GM19099 (cell line): Measurements from ENCODE around the gene SLC35G4.
"Not testable (repeated sequence)": the region's sequence is repeated elsewhere in the genome, so short reads cannot be mapped to it uniquely, and the experiment has no call there.

ENCODE experiments used
- POLR2A ChIP-seq: IDR thresholded peaks from 3 replicates; pipeline ENCODE4 v1.6.1; 2011; ENCODE audit warnings: low read depth; ENCODE audit not compliant: insufficient read length; ENCODE audit errors: extremely low read depth

The SLC35G4 gene

GRCh38 chr18:11609488-11609887 is at the start of gene SLC35G4:
Gene SLC35G4, plus strand, starts transcription at chr18:11609596. Its CDS starts 0 bp downstream, at chr18:11609596.
- TF ChIP-seq POLR2A = not testable (repeated sequence)

- no peak for TF ChIP-seq POLR2A
Measured at GRCh38 chr18:11561293-11561692, 48.1 kb upstream of the SLC35G4 start.

DNA sequence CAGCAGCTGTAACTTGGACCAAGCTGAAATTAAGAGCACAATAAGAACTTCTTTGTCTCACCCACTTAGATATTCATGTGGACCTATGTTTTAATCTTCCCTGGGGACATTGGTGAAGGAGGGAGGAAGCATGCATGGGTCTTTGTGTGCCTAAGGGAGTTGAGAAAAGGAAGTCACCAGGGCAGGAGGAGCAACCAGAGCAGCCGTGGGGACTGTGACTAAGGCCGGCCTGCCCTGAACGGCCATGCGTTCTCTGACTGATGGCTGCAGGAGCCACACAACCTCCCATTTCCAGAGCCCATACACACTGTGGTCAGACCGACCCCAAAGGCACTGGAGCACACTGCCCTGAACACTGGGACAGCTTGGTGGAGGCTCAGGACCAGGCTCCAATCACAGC is 43.7 kb upstream of the SLC35G4 start:
- no peak for TF ChIP-seq POLR2A

- TF ChIP-seq POLR2A = no peak
Measured at GRCh38 chr18:11566236-11566965, 43.0 kb upstream of the SLC35G4 start.

DNA sequence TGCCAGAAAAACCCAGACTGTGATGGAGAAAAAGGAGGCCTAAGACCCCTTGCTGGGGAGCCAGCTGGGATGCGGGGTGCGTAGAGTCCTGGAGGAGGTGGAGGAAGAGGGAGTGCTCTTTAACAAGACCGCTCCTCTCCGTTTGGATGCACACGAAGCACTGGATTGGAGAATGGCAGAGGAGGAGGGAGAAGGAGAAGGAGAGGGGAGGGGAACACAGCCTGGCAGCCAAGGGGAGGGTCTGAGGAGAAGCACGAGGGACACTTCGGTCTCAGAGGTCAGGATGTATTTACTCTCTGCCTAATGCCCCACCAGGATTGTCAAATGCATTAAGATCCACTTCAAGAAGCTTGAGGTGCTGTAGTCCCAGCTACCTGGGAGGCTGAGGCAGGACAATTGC is 42.0 kb upstream of the SLC35G4 start:
- no peak for TF ChIP-seq POLR2A

GRCh38 chr18:11570073-11570588 is 39.3 kb upstream of the SLC35G4 start:
- no peak for TF ChIP-seq POLR2A

GRCh38 chr18:11570769-11571412 is 38.5 kb upstream of the SLC35G4 start:
- no peak for TF ChIP-seq POLR2A

DNA sequence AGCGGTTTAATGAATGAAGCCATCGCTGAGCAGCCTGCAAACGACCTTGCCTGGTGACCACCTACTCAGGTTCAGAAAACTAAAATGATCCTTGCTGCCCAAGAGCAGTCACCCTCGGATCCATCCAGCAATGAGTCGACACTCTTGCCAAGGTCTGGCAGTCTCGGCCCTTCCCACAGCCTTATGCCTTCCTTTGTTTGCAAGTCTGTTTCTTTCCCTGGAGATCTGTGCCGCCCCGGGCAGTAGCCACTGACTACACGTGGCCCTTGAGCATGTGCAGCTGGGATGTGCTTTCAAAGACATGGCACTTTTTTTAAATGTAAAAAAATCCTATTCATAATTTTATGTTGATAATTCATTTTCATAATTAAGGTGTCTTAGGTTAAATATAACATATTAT is 37.2 kb upstream of the SLC35G4 start:
- no peak for TF ChIP-seq POLR2A

- TF ChIP-seq POLR2A = no peak
Measured at GRCh38 chr18:11574545-11574944, 34.9 kb upstream of the SLC35G4 start.

GRCh38 chr18:11577271-11578112 is 31.9 kb upstream of the SLC35G4 start:
- no peak for TF ChIP-seq POLR2A

DNA sequence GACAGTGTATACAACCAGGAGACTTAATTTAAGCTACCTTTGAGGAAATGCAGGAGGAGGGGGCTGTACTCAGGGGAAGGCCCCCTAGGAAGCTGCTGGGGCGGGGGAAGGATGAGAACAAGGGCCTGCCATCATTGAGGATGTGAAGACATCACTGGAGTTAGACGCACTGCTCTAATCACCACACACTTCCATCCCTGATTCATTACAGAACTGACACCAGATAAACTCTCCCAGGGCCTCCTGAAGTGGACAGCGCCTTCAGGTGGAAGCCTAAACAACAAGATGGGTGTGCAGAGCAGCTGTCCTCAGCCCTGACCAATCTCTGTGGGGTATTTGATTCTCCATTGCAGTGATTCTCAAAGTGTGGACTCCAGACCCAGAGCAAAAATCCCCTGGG is 30.6 kb upstream of the SLC35G4 start:
- no peak for TF ChIP-seq POLR2A

DNA sequence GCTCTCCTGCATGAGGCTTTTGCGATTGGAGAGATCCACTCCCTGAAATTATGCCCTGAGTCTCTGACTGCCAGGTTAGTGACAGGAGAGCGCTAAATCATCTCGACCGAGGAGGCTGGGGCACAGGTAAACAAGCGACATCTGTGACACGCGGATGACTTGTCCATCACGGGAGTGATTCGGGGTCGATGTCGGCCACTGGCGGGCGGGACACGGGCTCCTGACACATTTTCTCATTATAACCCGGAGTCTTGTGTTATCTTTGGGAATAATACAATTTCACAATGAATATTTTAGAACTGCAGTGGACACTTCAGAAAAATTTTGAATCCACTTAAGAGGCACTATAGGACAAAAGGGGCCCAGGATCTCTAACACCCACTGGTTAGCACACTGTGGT is 29.5 kb upstream of the SLC35G4 start:
- TF ChIP-seq POLR2A = no peak

- TF ChIP-seq POLR2A = no peak
Measured at GRCh38 chr18:11581286-11581685, 28.1 kb upstream of the SLC35G4 start.

DNA sequence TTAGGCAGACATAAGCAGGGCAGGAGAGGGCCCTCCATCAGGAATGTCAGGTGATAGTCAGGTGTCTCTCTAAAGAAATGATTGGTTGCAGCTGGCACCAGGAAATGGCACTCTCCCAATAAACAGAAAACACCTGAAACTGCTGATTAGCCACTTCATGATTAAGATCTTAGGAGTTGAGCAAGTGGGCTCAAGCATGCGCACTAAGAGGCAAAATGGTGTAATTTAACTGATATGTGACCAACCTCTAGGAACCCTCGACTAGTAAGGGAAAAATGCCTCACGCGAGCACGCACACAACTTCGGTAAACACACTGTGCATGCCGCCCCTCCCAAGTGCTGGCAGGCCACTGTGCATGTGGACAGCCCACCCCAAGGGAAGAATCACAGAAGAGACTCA is 23.8 kb upstream of the SLC35G4 start:
- no peak for TF ChIP-seq POLR2A

DNA sequence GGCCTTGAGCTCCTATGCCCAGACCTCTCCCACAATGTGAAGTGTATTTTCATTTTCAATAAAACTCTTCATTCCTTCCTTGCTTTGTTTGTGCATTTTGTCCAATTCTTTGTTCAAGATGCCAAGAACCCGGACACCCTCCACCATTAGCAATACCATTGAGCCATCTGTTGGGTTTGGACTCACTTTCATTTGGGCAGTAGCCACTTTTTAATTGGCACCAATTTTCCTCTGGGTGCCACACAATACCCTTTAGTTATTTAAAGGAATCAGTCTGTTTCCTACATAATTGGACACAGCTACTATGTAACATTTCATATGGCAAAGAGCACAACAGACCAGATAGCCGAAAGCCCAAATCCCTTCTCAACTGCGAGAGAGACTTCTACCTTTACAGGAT is 22.5 kb upstream of the SLC35G4 start:
- no peak for TF ChIP-seq POLR2A
